ENCODE measurements around the gene PRKD3.

DNA sequence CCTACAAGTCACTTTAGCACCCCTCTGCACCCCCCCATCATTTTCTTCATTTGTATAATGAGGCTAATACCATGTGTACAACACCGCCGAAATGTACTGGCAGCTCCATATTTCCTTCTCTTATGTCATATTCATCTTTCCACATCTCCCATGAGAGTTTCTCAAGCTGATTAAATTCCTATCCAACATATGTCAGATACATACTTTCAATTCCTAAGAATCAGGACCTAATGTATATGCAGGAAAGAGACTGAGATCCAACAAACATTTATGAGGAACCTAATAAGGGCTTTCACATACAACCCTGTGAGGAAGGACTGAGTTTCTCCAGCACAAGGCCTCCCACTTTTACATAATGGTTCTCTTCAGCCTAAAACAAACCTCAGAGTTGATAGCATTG is 41.9 kb downstream of the PRKD3 start:
- TF ChIP-seq, protein P1, sequence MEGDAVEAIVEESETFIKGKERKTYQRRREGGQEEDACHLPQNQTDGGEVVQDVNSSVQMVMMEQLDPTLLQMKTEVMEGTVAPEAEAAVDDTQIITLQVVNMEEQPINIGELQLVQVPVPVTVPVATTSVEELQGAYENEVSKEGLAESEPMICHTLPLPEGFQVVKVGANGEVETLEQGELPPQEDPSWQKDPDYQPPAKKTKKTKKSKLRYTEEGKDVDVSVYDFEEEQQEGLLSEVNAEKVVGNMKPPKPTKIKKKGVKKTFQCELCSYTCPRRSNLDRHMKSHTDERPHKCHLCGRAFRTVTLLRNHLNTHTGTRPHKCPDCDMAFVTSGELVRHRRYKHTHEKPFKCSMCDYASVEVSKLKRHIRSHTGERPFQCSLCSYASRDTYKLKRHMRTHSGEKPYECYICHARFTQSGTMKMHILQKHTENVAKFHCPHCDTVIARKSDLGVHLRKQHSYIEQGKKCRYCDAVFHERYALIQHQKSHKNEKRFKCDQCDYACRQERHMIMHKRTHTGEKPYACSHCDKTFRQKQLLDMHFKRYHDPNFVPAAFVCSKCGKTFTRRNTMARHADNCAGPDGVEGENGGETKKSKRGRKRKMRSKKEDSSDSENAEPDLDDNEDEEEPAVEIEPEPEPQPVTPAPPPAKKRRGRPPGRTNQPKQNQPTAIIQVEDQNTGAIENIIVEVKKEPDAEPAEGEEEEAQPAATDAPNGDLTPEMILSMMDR (IDR thresholded peaks at IDR 0.05) = no peak
- no peak for TF ChIP-seq POLR2A (IDR thresholded peaks at IDR 0.05)
